CD4-positive, alpha-beta T cell treated with Interleukin-4 for 1 hour (primary cell): ENCODE measurements around the gene DALRD3.

Source experiments
- DNase-seq, 2 donors: peaks; one replicate each; pipeline ENCODE4 v3.0.0-alpha.2; 2020 to 2022

Gene DALRD3

GRCh38 chr3:48974076-48974864, 44.1 kb downstream of the DALRD3 start:
- DNase-seq = no peak

GRCh38 chr3:48970586-48970985, 47.8 kb downstream of the DALRD3 start:
- DNase-seq = no peak

DNA sequence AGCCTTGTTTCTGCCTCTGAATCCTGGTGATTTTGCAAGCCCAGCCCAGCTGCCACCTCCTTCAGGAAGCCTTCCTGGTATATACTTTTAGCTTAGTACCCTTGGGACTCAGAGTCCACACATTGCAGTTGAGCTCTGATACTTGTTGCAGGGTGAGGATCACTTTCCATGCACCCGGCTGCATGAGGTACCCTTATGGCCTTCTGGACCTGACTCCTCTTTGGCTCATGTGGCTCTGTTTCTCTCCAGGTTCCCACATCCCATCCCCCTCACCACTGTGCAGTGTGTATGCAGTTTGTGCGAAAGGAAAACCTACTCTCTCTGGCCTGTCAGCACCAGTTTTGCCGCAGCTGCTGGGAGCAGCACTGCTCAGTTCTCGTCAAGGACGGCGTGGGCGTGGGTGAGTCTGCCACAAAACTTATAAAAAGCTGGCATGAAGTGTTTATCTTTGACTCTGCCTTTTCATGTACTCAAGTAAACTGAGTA, 51.5 kb downstream of the DALRD3 start:
- DNase-seq = no peak

DNA sequence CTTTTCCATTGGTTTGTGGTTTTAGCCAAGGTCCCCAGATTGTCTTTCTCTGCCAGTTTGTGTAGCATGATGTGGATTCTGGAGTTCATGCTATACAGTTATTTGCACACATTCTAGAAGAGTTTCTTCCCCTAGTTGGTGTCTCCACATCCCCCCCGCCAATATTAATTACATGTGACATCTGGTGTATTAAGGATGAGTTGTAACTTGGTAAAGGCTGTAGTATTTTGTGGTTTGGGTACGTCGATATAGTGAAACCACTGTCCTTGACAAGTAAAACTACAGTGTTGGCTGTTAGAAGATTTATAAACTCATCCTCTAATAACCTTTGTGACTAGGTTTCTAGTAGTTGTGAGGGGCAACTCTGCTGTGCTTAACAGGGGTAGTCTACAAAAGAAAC, 52.0 kb downstream of the DALRD3 start:
- no peak for DNase-seq
